ENCODE data around the gene LRP1B.

The LRP1B gene

DNA sequence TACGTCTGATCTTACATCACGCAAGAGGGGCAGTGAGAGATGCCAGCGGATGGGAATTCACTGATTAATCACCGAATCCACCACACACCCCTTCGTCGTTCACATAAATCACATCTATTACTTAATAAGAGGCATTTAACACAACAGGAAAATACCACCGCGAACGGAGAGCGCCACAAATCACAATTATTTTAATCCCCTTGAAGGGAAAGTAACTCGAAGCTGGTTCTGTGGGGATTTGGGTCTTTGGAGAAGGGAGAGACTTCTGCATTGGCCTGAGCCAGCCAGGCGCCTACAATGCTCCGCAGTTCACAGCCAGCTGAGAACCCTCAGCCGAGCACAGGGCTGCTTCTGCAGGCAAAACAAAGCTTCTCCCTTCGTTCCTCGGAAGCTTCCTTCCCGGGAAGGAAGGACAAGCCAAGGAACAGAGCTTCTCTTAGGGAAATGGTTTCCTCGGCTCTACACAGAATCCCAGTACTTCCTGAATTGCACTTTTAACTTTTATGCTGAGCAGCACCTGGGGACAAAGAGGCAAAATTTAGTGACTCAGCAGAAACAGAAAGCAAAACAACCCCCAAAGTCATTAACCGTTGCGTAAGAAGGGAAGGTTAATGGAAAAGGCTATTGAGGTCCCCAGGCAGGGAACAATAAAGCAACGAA, at the start of gene LRP1B:
Gene LRP1B, minus strand, starts transcription at position 7 of the 660 bp plus-strand sequence. CDS start 287 bp downstream, outside the sequence.
- no peak for DNase-seq (ENCODE audit: low read depth in 2 of 2)

DNA sequence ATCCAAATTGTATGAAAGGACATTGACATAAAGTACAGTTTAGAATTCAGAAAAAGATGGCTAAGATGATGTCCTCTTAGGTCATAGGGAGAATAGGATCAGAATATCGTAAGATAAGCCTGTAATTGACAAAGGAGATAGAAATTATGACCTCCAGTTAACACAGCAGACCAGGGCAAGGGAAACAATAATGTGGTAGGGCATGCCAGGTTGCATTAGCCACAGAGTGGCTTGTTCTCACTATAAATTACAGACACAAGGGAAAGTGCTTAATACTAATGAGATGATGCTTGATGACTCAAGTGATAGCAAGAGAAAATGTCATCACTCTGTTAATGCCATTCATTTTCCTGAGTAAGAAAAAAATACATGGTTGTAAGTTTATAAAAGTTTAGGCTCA, 48.9 kb upstream of the LRP1B start:
- DNase-seq (ENCODE audit: low read depth in 2 of 2) = no peak

DNA sequence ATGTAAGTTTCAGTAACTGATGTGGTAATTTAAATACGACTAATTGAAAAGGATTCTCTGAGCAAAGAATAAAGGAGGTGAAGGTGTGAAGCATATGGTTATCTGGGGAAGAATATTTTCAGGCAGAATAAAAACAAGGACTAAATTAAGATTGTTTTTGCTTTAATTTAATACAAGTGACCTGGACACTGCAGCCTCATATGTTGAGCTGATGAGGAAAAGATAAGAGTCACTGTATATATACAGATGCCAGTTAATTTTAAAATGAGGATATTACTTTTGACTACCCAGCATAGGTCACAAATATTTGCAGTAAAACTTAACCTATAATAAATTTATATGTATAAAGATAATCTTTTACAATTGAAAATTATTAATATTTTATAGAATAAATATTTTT, 47.8 kb upstream of the LRP1B start:
- no peak for DNase-seq (ENCODE audit: low read depth in 2 of 2)

DNA sequence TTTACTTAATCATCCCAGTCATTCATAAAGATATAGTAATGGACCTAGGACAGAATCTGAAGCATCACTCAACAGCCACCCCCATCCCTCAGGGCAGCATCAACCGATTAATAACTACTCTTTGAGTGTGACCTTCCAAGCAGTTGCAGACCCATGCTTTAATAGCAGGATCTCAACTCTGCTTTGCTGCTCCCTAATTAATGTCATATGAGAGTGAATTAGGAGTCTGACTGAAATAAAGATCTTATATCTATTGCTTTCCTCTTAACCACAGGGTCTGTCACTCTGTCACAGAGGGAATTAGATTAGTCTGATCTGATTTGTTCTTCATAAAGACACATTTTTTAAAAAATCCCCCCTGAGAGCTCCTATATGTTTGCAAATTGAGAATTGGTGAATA, 46.1 kb upstream of the LRP1B start:
- DNase-seq (ENCODE audit: low read depth in 2 of 2) = no peak

DNA sequence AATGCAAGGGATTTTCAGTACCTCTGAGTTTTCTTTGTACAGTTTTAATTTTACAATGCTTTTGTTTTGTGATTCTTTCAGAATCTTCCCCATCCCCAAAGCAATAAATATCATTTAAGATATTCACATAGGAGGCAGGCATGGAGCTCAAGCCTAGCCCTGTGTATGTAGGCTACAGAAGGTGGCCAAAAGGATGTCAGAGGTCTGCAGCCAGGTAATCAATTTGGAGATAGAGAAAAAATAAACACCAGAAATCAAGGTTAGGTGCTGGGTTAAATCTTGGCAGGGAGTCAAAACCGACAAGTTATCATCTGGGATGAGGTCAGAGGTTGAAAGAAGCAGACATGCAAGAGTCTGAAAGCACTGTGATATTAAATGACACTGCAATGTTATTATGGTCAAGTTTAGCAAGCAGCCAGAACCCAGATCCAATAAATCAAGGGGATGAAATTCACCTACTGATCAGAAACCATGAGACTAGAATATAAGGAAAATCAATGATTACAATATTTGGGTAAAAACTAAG, 45.1 kb upstream of the LRP1B start:
- DNase-seq (ENCODE audit: low read depth in 2 of 2) = no peak

DNA sequence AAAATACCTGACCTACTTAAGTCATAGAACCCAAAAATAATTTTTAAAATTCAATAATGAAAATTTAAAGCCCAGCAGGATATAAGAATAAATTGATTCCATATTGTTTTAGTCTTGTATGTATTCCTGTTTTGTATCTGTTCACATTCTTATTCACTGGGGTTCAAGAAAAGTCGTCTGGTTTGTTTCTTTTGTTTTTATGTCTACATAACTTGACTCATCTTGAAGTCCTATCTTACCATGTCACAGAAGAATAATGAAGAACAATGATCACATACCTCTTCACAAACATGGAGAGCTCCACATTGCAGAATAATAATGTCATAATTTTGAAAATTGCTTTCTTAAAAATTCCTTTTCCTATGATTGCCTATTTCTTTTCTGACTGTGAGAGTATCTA, 43.4 kb upstream of the LRP1B start:
- no peak for DNase-seq (ENCODE audit: low read depth in 2 of 2)

DNA sequence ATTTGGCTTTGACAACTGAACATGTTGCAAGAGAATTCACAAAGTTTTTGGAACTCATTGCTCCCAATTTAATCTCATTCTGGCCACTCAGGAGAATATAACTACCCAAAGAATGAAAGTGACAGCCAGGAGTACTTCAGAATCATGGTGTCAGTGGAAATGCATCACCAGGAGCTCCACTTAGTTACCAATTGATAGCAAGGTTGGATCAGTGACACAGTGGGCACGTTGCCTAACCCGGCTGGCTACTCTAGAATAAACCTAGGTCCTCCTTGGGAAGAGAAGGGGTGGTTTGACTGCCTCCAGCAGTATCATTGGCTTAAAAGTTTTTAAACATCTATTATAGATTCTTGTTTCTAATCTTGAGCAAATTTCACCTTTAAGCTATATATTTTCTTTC, 40.0 kb upstream of the LRP1B start:
- DNase-seq (ENCODE audit: low read depth in 2 of 2) = no peak

DNA sequence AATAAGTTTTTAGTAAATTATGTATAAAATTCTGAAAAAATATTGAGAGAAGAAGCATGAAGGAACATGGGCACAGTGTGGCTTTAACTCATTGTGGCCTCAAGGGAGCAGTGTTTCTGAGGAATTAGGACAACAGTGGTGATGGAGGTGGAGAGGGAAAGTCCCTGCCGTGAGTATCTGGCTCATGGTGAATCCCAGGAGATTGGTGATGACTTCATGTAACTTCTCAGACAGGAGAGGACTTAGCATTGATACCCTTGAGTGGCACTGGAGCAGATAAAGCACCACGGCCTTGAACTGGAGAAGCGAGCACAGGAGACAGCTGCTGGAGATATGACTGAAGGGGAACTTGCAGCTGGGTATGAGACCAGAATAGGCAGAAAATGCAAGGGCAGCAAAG, 35.0 kb upstream of the LRP1B start:
- no peak for DNase-seq (ENCODE audit: low read depth in 2 of 2)

DNA sequence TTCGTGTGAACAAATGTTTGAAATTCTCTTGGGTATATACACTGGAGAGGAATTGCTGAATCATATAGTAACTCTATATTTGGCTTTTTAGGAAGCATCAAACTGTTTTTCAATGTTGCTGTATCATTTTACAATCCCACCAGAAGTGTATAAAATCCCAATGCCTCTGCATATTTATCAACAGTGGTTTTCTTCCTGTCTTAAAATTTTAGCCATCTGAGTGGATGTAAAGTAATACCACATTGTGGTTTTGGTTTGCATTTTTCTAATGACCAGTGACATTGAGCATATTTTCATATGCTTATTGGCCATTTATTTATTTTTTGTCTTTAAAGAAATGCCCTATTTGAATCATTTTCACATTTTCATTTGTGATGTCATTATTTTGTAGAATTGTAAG, 22.8 kb upstream of the LRP1B start:
- no peak for DNase-seq (ENCODE audit: low read depth in 2 of 2)

DNA sequence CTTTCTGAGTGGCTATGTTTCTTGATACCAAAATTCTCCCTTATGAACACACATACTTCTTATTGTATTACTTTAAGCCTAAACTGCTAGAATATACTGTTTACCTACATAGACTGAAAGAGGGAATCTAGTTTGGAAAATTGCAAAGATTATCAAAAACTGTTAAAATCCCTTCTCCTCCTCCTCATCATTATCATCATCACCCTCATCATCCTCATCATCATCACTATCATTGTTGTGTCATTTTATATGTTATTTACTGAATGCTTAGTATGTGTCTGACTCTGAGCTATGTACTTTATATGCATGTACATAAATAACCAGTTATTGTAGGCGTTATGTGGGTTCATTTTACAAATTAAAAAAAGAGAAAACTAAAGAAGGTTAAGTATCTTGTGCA, 19.6 kb upstream of the LRP1B start:
- DNase-seq (ENCODE audit: low read depth in 2 of 2) = no peak

DNA sequence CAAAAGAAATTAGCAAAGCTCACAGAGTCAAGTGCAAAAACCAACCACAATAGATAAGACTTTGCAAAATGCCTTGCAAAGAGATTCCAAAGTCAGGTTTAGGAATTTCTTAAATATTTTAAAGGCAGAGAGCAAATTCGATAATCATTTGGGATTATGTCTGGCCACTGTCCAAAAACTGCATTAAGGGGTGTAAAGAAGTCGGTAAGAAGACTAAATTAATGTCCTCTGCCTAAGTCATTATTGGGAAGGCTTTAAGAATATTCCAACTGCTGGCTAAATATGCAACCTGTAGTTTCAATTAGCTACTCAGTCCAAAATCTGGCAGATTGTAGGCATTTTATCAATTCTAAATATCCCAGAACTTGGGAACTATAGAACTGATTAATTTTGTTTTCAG, 13.7 kb upstream of the LRP1B start:
- DNase-seq (ENCODE audit: low read depth in 2 of 2) = no peak

DNA sequence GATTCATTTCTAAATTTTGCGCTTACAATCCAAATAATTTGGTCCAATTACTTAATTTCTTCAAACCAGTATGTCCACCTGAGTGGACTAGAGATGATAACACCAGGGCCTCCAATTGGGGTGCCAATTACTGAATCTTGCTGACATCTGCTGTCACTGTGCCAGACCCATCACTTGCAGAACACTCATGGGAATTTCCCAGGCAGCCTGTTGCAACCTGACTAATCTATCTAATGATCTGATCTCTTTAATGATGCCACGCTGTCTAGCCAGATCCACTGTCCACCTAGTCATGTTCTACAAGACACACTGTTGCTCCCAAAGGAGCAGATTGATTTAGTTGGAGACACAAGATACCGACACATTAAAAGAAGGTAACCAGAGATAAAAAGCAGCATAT, 11.8 kb upstream of the LRP1B start:
- no peak for DNase-seq (ENCODE audit: low read depth in 2 of 2)

DNA sequence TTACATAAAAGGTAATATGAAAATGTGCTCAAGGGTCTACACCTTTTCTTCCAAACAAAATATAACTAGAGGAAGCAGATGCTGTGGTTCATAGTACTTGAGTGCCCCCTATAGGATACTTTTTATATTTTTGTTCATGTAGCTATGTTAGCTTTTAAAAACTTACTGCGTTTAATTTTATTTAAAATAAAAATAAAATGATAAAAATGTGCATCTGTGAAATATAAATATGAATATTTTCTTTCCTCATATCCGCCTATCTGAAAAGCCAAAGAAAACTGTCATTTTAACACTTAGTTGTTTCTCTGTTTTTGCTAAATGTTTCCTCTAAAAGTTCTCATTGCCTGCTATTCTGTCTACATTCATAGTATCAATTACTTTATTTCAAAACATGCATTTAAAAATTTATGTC, 9.6 kb upstream of the LRP1B start:
- DNase-seq (ENCODE audit: low read depth in 2 of 2) = no peak

DNA sequence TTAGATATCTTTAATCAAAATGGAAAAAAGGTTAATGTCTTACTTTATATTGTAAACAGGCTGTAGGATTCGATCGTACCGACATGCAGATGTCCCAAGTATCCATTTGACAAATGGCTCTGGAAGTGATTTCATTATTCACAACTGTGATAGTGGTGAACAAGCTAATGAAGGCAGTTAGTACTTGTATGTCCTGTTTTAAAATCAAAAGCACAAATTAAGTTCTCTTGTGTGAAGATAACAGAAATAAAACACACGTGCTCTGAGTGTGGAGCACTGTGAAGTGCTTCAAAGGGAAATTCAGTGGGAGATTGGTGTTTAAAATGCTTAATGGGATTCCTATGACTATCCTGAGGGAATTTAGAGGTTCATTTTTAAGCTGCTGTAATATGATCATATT, 8.6 kb upstream of the LRP1B start:
- DNase-seq (ENCODE audit: low read depth in 2 of 2) = no peak

DNA sequence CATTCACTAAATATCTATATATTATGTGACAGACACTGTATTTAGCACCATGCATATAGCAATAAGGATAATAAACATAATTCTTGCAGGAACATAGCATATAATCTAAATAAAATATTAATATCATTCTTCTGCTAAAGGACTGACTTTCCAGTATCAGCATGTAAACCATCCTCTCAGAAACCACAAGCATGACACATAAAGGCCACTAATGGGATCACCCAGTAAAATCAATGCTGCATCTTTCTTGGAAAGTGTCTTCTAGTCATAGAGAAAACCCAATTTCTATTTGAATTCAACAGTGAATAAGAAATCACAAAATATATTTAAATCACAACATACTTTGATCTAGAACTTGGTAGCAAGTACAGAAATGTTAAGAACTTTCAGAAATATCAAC, 5.8 kb upstream of the LRP1B start:
- DNase-seq (ENCODE audit: low read depth in 2 of 2) = no peak

DNA sequence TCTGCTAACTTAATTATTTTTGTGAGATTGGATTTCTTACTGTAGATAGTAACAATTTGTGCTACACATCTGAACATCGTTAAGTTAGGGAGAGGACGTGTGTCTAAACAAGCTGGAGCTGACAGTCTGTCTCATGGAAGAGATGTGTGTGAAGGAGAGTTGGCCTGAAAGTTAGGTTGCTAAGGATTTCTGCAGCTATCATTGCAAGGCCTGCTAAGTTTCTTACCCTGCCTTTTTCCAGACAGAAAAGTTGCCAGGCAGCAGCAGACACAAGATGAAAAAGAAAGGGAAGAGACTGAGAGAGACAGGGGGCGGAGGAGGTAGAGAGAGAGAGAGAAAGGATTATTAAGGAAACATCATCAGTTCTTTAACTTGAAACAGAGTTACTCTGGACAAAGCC, 4.1 kb upstream of the LRP1B start:
- DNase-seq (ENCODE audit: low read depth in 2 of 2) = no peak

DNA sequence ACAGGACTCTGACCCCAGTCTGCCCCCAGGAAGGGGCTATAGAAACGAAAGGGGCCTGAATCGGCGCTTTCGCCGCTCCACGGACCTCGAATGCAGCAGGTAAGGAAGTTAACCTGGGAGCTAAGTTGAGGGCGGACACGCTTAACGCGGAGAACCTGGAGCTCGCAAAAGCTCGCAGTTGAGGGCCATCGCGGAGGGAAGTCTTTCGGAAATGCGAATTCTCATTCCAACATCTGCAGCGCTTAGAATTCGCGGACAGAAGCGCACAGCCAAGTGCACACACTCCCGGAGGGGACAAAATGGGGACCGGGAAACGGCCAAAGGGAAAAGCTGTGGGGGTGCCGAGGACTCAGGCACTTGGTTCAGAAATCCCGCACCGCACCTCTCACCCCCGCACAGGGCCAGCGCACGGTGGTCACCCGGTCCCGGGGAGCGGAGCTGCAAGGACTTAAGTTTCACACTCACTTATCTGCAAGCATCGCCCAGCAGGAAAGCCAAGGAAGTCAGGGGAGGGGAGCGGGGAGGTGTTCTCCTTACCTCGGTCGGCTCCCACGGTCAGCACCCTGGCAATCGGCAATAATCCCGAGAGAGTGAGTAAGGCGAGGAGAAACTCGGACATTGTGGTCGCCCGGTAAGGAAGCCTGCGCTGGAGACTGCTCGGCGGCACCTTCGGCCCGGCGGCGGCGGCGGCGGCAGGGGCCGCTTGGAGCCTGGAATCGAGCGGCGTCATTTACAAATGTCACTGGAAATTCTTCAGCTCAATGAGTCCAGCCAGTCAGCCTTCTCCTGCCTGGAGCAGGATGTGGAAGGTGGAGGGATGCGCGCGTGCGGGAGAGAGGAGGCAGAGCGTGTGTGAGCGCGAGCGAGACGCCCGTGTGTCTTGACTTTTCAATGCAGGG, 456 bp downstream of the LRP1B start:
- DNase-seq (ENCODE audit: low read depth in 2 of 2) = no peak

DNA sequence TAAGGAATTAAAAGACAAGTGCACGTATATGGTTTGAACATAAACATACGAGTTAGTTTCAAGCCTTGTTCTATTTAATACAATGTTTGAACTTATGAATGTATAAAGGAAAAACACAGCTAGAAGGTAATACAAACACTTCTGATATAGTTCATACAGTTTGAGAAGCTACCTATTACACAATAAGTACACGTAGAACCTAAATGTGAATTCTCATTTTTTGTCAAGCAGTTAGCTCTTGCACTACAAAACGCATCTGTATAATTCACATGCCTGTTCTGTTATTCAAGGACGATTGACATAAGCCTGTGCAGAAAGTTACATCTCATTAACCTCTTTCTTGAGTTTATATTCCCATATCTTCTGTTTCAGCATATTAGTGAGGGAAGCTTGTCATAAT, 2.7 kb downstream of the LRP1B start:
- no peak for DNase-seq (ENCODE audit: low read depth in 2 of 2)

DNA sequence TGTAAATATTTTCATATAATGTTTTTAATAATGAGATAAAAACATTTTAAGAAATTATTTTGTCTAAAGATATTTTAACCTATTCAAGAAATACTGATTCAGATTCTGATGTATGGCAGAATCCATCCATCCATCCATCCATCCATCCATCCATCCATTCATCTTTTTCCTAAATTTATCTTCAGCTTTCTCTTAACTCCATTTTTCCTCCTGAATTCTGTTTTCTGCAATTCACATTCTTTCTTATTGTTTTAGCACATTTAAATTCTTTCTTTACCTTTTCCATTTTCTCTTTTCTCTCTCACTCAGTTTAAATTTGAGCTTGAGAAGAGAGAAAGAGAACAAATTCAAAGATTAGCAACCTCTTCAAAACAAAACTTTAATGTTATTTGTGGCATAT, 3.6 kb downstream of the LRP1B start:
- no peak for DNase-seq (ENCODE audit: low read depth in 2 of 2)

DNA sequence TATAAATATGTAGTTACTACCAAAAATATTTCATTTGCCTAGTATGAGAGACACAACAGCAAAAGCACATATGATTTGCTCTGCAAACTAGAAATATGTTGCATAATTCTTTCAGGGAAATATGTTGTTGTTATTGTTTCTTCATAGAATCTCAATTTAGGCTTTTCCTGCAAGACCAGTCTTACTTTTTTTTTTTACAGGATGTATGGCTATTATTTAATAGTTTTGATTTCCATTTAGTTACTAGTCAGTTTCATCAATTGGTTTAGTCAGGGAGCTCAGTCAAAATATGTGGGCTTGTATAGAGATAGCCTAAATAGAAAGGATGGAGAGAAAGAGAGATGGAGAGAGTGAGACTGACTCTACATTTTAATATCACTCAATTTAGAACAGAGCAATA, 6.1 kb downstream of the LRP1B start:
- no peak for DNase-seq (ENCODE audit: low read depth in 2 of 2)

DNA sequence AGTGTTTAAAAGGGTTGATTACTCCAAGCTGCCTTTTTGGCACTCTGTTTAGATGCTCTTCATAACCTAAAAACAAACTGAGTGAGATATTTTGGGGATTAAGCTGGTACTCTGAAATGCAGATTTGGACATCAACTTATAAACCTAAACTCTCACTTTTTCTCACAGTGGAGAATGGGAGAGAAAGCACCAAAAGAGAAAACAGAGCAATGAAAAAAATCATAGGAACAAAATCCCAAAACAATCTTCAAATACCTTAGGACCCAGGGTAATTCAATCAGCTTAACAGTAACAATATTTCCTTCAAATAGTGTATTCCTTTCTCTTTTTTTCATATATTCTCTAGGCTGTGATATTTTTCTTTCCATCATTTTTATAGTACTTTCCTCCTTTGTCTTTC, 11.5 kb downstream of the LRP1B start:
- DNase-seq (ENCODE audit: low read depth in 2 of 2) = no peak

DNA sequence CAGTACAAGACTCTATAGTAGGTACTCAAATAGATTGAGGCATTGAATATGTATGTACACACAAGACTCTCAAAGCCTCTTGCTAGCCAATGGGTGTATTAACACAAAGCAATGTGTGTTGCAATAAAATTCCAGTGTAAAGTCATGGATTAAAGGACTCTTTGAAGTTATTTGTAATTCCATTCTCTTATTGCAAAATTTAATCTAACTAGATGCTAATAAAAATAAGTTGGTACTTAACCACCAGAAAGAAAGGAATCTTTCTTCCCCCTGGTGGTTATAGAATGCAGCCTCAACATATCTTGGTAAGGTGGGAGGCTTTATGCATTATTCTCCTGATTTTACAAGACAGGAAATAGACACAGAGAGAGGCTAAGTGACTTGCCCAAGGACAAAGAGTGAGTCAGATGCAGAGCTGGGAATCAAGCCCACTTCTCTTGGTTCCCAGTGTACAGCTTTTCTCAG, 18.0 kb downstream of the LRP1B start:
- DNase-seq (ENCODE audit: low read depth in 2 of 2) = no peak

DNA sequence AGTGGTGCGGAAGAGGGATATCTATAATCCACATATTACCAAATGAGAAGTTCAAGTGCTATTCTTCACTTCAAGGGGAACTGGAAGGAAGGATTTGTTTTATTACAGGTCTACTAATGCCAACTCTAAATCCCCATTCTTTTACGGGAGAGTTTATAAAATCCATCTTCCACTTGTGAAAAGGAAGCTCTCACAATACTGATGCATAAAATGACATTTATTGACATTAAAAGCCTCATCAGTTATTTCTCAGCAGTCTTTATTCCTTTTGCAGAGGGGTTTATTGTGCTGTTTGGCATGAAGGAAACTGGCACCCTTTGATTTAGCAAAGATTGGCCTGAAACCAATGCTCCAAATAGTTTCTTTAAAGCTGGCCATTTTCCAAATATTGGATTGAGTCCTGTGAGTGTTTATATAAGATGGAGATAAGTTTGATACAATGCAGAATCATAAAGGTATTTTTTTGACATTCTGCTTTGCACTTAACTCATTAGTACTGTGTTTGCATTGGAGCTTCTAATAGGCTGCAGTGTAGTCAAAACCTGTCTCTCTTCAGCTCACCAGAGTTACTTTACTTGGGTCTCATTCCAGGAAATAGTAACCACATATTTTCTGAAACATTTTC, 26.6 kb downstream of the LRP1B start:
- DNase-seq (ENCODE audit: low read depth in 2 of 2) = no peak
